PC-3 (cell line): ENCODE results near the gene CACNG5. TPM values are rescaled to one million over a fixed set of nuclear protein-coding genes. Genes with fewer than 3 reads are reported as not detected.

Experiments used
- ATAC-seq: fragments of 200-7000 bp; cut with Tn5 transposase; 2 replicates; pipeline ENCODE4 v1.9.1; 2020; ENCODE audit warnings: mild to moderate bottlenecking, moderate library complexity
- BruUV-seq: library from RNA; stranded (reverse); fragments of 400-500 nt; replicated peaks from 2 replicates; lab custom pipeline; 2021; lab: Mats Ljungman, UMichigan
- CTCF ChIA-PET: fragments of 300-600 bp; sonication (Branson Sonifier 250); formaldehyde crosslinking; loops from one replicate; lab custom pipeline; 2022; ENCODE audit warnings: antibody characterized with exemption; lab: Charles Lee
- POLR2A ChIA-PET: fragments of 300-600 bp; sonication (Branson Sonifier 250); formaldehyde crosslinking; loops from one replicate; lab custom pipeline; 2022; ENCODE audit warnings: antibody characterized with exemption; ENCODE audit not compliant: unreplicated experiment; lab: Charles Lee
- DNase-seq: peaks from one replicate; pipeline ENCODE4 v3.0.0-alpha.2; 2015
- H2AFZ ChIP-seq: fragments of 300-600 bp; sonication (generic); 2 replicates; pipeline ENCODE4 v1.6.0; 2016; ENCODE audit warnings: antibody characterized with exemption, low read length
- H3F3A ChIP-seq: fragments of 300-600 bp; sonication (generic); one replicate; pipeline ENCODE4 v1.6.0; 2017; ENCODE audit warnings: antibody characterized with exemption, low read length, control low read depth, mild to moderate bottlenecking; ENCODE audit not compliant: unreplicated experiment
- H3K27ac ChIP-seq: fragments of 300-600 bp; sonication (generic); 2 replicates; pipeline ENCODE4 v1.5.1; 2016; ENCODE audit warnings: mild to moderate bottlenecking, low read length
- H3K27me3 ChIP-seq: fragments of 300-600 bp; sonication (generic); 2 replicates; pipeline ENCODE4 v1.6.1; 2016; ENCODE audit warnings: low read length, mixed read lengths
- H3K36me3 ChIP-seq: fragments of 300-600 bp; sonication (generic); 2 replicates; pipeline ENCODE4 v1.6.1; 2016; ENCODE audit warnings: low read depth, mixed run types, low read length, mixed read lengths
- H3K4me1 ChIP-seq: fragments of 300-600 bp; sonication (generic); 2 replicates; pipeline ENCODE4 v1.5.1; 2016; ENCODE audit warnings: low read length; ENCODE audit not compliant: insufficient read depth
- H3K4me2 ChIP-seq: fragments of 300-600 bp; sonication (generic); 2 replicates; pipeline ENCODE4 v1.6.0; 2016; ENCODE audit warnings: low read length
- H3K4me3 ChIP-seq: fragments of 300-600 bp; sonication (generic); 2 replicates; pipeline ENCODE4 v1.5.1; 2016; ENCODE audit warnings: mild to moderate bottlenecking, low read length, mixed read lengths
- H3K79me2 ChIP-seq: fragments of 300-600 bp; sonication (generic); 2 replicates; pipeline ENCODE4 v1.6.1; 2017; ENCODE audit warnings: low read length, mixed read lengths
- H3K9ac ChIP-seq: fragments of 300-600 bp; sonication (generic); 2 replicates; pipeline ENCODE4 v1.6.0; 2016; ENCODE audit warnings: mild to moderate bottlenecking, low read length
- H3K9me2 ChIP-seq: fragments of 300-600 bp; sonication (generic); replicated peaks from 2 replicates; pipeline ENCODE4 v1.6.1; 2016; ENCODE audit warnings: mixed run types, low read length, mixed read lengths
- H3K9me3 ChIP-seq: fragments of 300-600 bp; sonication (generic); 2 replicates; pipeline ENCODE4 v1.6.1; 2016; ENCODE audit warnings: low read length, mixed read lengths
- H4K20me1 ChIP-seq: fragments of 300-600 bp; sonication (generic); 2 replicates; pipeline ENCODE4 v1.6.1; 2016; ENCODE audit warnings: low read length, mixed read lengths
- CTCF ChIP-seq: fragments of 300-600 bp; sonication (generic); conservative IDR thresholded peaks from 2 replicates; pipeline ENCODE4 v1.5.1; 2017; ENCODE audit warnings: antibody characterized with exemption, low read depth, mild to moderate bottlenecking, low read length
- EZH2 ChIP-seq: fragments of 300-600 bp; sonication (generic); IDR thresholded peaks from one replicate; pipeline ENCODE4 v1.6.1; 2017; ENCODE audit warnings: antibody characterized with exemption, mild to moderate bottlenecking, low read length; ENCODE audit not compliant: unreplicated experiment
- EZH2phosphoT487 ChIP-seq: fragments of 300-600 bp; sonication (generic); IDR thresholded peaks from 2 replicates; pipeline ENCODE4 v1.6.1; 2018; ENCODE audit warnings: mild to moderate bottlenecking, antibody characterized with exemption, low read length, borderline replicate concordance
- intact Hi-C: fragments of 100-400 bp; cut with micrococcal nuclease; formaldehyde crosslinking; loops from 2 replicates; pipeline ENCODE4 v1.9.0; 2023
- total RNA-seq: library from RNA; depleted of rRNA; stranded (reverse); fragments of >200 nt; gene quantifications from 2 replicates; pipeline ENCODE4 v1.2.3, GENCODE V29; 2014

CACNG5 gene
- total RNA-seq, 1 experiment from 2014 or later: not detected

GRCh38 chr17:66787914-66788313, 47.0 kb upstream of the CACNG5 start:
- DNase-seq: no peak
- ATAC-seq: no peak
- CTCF ChIA-PET: no interaction called here
- no peaks in the 10 kb centered on the region for H3K27me3 ChIP-seq
- no peaks in the 10 kb centered on the region for H3K4me1 ChIP-seq
- no TSS peak for BruUV-seq
- H3K9ac ChIP-seq: no peak overlapping the region
- intact Hi-C loops: no loop called here
- no peaks in the 10 kb centered on the region for H3K9me3 ChIP-seq
- POLR2A ChIA-PET: no interaction called here
- no peaks in the 10 kb centered on the region for H3K79me2 ChIP-seq
- no peak for TF ChIP-seq EZH2
- TF ChIP-seq EZH2phosphoT487: no peak
- TF ChIP-seq CTCF: no peak
- no peaks in the 10 kb centered on the region for H3F3A ChIP-seq
- H3K9me2 ChIP-seq: no peaks in the 10 kb centered on the region
- H4K20me1 ChIP-seq: no peaks in the 10 kb centered on the region
- peaks cover 6% of the 10 kb centered on the region; the same call in 1 of the 2 replicates for H3K36me3 ChIP-seq
- H3K27ac ChIP-seq: no peak overlapping the region
- no peak overlapping the region for H2AFZ ChIP-seq
- H3K4me2 ChIP-seq: no peak overlapping the region
- no peak overlapping the region for H3K4me3 ChIP-seq

- no peak overlapping the region for H3K27ac ChIP-seq
- H3K9me2 ChIP-seq: no peaks in the 10 kb centered on the region
- H3K9ac ChIP-seq: no peak overlapping the region
- no peak for ATAC-seq
- no peaks in the 10 kb centered on the region for H3K9me3 ChIP-seq
- H3K4me1 ChIP-seq: no peaks in the 10 kb centered on the region
- H3K27me3 ChIP-seq: no peaks in the 10 kb centered on the region
- intact Hi-C loops: no loop called here
- H2AFZ ChIP-seq: no peak overlapping the region
- no peak overlapping the region for H3K4me3 ChIP-seq
- H3K36me3 ChIP-seq: peaks cover 6% of the 10 kb centered on the region; the same call in 1 of the 2 replicates
- no peak for DNase-seq
- no TSS peak for BruUV-seq
- H4K20me1 ChIP-seq: no peaks in the 10 kb centered on the region
- no peak overlapping the region for H3K4me2 ChIP-seq
- ChIA-PET POLR2A (no interaction called here), CTCF (no interaction called here)
- no peaks in the 10 kb centered on the region for H3F3A ChIP-seq
- no peaks in the 10 kb centered on the region for H3K79me2 ChIP-seq
- TF ChIP-seq EZH2phosphoT487 (no peak), CTCF (no peak), EZH2 (no peak)
Observed at GRCh38 chr17:66789093-66789492, 45.8 kb upstream of the CACNG5 start.

- Histone ChIP-seq H3K36me3 (peaks cover 6% of the 10 kb centered on the region; the same call in 1 of the 2 replicates), H4K20me1 (no peaks in the 10 kb centered on the region), H3K9me2 (no peaks in the 10 kb centered on the region), H3K9me3 (no peaks in the 10 kb centered on the region), H2AFZ (no peak overlapping the region), H3K9ac (no peak overlapping the region), H3K79me2 (no peaks in the 10 kb centered on the region), H3K27me3 (no peaks in the 10 kb centered on the region), H3K4me3 (no peak overlapping the region), H3F3A (no peaks in the 10 kb centered on the region), H3K27ac (no peak overlapping the region), H3K4me2 (no peak overlapping the region), H3K4me1 (no peaks in the 10 kb centered on the region)
- BruUV-seq: no TSS peak
- DNase-seq: no peak
- no peak for ATAC-seq
- TF ChIP-seq EZH2phosphoT487 (no peak), CTCF (no peak), EZH2 (no peak)
- ChIA-PET CTCF (no interaction called here), POLR2A (no interaction called here)
- intact Hi-C loops: no loop called here
Observed at GRCh38 chr17:66789961-66790437, 44.9 kb upstream of the CACNG5 start.
